H1 (cell line): ENCODE measurements around the gene RALGAPA1. TPM values are rescaled to one million over a fixed set of nuclear protein-coding genes. Genes with fewer than 3 reads are reported as not detected.

Experiments
- CEBPB ChIP-seq: IDR thresholded peaks from 2 replicates; pipeline ENCODE4 v1.6.1; 2012; ENCODE audit warnings: low read depth, low read length
- CHD2 ChIP-seq: IDR thresholded peaks from 2 replicates; pipeline ENCODE4 v1.6.1; 2012; ENCODE audit warnings: low read length, improper control_type of control experiment
- CTCF ChIP-seq, 3 experiments: IDR thresholded peaks; 1 replicate in 2 of 3; 2 replicates in 1 of 3; pipeline versions ENCODE4 v1.5.1 to v1.6.1; 2011; ENCODE audit warnings: low read length in 3 of 3, mild to moderate bottlenecking in 3 of 3, inconsistent platforms in 2 of 3, low read depth in 1 of 3, moderate library complexity in 1 of 3; ENCODE audit not compliant: insufficient read depth in 1 of 3; ENCODE audit errors: control extremely low read depth in 1 of 3
- RBBP5 ChIP-seq: IDR thresholded peaks from 2 replicates; pipeline ENCODE4 v1.7.1; 2012; ENCODE audit warnings: low read depth, mild to moderate bottlenecking, inconsistent platforms, low read length, moderate library complexity, borderline replicate concordance
- polyA plus RNA-seq, 7 experiments: library from polyadenylated mRNA; depleted of rRNA in 3 of 7; stranded (reverse) in 5 of 7; unstranded in 2 of 7; fragments of >200 nt in 5 of 7; fragments of 200-250 nt in 2 of 7; gene quantifications; 1 replicate in 5 of 7; 2 replicates in 1 of 7; 4 replicates in 1 of 7; pipeline versions ENCODE4 v1.2.1 to v1.2.3, GENCODE V29; 2011 to 2013; ENCODE audit warnings: missing spikeins in 2 of 7, mixed read lengths in 2 of 7
- total RNA-seq: library from RNA; stranded (reverse); fragmentation: NEBNext Ultra II Directional; extraction: Animal tissue kit (Norgen Biotek cat#: 25700); gene quantifications from 2 replicates; pipeline ENCODE4 v1.2.1, GENCODE V29; 2021

RALGAPA1 gene
- total and polyA plus RNA-seq, 2 of the 8 experiments (the other 6 are each of a cell fraction or from before 2014, with no cell fraction given), result 4.2 to 26.7 TPM

- no peak for TF ChIP-seq RBBP5
- TF ChIP-seq CHD2, result no peak
- TF ChIP-seq CEBPB, result no peak
- TF ChIP-seq CTCF (IDR thresholded peaks at IDR 0.05; ENCODE audit: control extremely low read depth in 1 of 3, insufficient read depth in 1 of 3, low read depth in 1 of 3, low read length in 3 of 3), result no peak
Measured at GRCh38 chr14:35573911-35574310, 235.2 kb downstream of the RALGAPA1 start (continued).
